ENCODE results near the gene KCNJ12. TPM values are rescaled to one million over a fixed set of nuclear protein-coding genes. Genes with fewer than 3 reads are reported as not detected.

Gene KCNJ12
- 0.20 and 0.81 TPM in 2 replicates for total RNA-seq

GRCh38 chr17:21376081-21376758 is at the start of gene KCNJ12:
Gene KCNJ12 (plus strand): TSS chr17:21376357. CDS start chr17:21415343, 38,986 bp downstream.

Other genes starting within 250 kb of the KCNJ12 start
- 21.0 and 33.7 TPM in 2 replicates for gene DHRS7B, start 249.4 kb upstream of the KCNJ12 start, total RNA-seq
- 16.0 and 20.2 TPM in 2 replicates for gene TMEM11, start 162.2 kb upstream of the KCNJ12 start, total RNA-seq
- 15.4 and 15.5 TPM in 2 replicates for gene NATD1, start 122.9 kb upstream of the KCNJ12 start, total RNA-seq
- 19.6 and 22.2 TPM in 2 replicates for gene MAP2K3, start 91.6 kb upstream of the KCNJ12 start, total RNA-seq